GM21515 (cell line): ENCODE results near the gene AK4.

ENCODE experiments used
- ATAC-seq: cut with Tn5 transposase; IDR thresholded peaks from one replicate; pipeline ENCODE4 v1.9.1; 2021; ENCODE audit not compliant: unreplicated experiment

AK4 gene

DNA sequence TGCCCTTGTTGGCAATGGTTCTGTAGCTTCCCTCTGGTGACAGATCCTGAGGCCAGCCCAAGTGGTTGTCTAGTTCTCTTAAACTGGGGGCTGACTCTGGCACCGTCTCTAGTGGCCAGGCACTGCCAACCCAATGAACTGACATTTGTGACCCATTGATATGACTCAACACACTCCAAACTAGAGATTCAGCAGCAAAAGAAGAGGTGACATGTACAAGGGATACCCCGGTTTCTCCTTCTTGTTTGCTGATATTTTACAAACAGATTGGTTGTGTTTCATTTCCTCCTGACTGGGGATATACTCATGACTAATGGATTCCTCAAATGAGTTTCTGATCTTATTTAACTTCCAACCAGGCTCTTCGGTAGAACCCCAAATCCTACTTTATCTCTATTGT lies 95.5 kb downstream of the AK4 start:
- no peak for ATAC-seq

DNA sequence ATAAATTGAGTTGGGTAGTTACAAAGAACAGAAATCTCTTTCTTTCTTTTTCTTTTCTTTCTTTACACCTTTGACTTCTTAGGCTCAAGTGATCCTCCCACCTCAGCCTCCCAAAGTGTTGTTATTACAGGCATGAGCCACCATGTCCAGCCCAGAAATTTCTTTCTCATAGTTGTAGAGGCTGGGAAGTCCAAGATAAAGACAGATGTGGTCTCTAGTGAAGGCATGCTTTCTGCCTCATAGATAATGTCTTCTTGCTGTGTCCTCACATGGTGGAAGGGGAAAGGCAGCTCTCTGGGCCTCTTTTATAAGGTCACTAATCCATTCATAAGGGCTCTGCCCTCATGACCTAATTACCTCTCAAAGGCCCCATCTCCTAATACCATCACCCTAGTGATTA lies 97.3 kb downstream of the AK4 start:
- ATAC-seq: no peak

DNA sequence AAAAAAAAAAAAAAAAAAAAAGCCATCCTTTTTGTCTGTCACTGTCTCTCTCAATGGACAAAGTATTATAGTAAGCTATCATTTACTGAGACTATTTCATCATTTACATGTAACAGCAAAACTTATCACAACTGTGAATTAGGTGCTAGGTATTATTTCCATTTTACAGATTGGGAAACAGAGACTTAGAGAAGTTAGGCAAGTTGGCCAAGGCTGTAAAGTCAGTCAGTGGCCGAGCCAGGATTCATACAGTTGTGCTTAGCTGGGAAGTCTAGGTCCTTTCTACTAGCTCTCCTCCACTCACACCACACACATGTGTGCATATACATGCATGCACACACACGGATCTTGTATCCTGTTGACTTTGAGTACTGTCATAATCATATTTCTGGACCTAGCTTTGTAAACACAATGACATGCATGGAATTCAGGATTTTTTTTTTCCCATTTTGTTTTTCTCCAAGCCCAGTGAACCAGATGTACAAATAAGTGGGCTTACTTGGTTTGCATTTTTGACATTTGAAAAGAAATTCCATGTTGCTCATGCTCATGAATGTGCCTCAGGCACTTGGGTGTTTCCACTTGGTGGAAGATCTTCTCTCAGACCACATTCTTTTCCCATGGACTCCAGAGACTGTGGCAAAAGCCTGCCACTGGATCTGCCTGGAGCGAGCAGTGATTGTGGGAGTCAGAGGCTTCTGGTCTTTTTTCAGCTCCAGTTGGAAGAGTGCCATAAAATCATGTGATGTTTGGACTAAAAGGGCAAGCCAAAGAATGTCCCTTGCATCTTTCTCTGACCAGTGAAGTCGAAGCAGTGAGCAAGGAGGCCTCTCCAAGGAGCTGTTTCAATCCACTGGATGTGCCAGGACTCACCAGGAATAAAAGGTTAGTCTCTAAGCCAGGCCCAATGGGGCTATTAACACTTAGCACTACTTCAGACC lies 99.7 kb downstream of the AK4 start:
- no peak for ATAC-seq

DNA sequence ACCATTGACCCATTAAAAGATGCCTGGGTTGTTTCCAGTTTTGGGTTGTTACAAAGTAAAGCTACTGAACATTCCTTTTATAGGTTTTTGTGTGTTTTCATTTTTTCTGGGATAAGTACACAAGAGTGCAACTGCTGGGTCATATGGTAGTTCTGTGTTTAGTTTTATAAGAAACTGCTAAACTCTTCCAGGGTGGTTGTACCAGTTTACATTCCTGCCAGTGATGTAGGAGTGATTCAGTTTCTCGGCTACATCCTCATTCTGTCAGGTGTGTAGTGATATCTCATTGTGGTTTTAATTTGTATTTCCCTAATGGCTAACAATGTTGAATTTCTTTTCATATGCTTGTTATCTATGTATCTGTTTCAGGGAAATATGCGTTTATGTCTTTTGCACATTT lies 102.8 kb downstream of the AK4 start:
- no peak for ATAC-seq

DNA sequence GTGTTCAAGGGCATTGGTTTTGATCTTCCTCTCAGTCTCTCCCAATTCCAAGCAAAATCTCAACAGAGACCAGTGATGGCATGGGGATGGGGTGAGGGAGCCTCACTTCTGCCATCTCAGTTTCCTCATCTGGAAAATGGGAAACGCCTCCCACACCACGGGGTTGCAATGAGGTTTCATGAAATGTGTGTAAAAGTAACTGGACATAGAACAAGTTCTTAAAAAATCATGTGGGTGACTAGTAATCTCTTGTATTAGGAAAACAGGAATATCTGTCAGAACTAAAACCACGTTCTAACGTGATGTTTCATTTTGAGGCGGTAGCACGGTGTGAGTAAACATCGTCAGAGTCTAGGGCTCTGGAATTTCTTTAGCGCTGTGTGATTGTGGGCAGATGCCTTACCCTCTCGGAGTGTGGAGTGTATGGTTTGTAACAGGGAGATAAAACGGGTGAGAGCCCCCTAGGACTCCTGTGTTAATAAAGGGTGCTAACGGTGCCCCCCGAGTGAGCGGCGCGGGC lies 105.9 kb downstream of the AK4 start:
- no peak for ATAC-seq

DNA sequence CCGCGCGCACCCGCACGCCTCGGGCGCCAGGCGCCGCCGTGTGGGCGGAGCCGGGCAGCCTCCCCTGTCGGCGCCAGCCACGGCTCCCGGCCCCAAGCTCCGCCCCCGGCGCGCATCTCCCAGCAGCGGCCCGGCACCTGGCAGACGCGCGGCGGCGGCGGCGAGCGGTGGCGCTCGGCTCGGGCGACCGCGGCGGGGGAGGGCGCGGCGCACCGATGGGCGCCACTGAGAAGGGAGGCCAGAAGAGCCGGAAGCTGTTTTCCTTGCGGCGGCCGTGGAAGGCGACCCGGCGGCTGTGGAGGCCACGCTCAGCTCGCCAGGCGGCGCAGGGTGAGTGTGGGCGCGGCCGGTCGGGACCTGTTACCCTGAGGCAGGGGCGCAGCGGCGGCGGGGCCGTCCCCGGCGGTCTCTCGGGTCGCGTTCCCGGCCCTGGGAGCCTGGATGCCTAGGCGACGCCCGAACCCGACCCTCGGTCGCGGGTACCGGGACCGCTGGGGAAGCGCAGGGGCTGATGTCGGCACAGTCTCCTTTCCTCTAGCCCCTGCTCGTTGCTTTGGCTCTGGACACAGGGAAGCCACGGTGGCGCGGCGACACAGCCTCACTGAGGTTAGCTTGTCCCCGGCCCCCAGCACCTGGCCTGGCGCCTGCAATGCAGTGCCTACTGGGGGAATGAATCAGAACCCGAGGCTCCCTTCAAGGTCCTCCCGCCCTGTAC lies 106.5 kb downstream of the AK4 start:
- ATAC-seq: peak; percentile 98

DNA sequence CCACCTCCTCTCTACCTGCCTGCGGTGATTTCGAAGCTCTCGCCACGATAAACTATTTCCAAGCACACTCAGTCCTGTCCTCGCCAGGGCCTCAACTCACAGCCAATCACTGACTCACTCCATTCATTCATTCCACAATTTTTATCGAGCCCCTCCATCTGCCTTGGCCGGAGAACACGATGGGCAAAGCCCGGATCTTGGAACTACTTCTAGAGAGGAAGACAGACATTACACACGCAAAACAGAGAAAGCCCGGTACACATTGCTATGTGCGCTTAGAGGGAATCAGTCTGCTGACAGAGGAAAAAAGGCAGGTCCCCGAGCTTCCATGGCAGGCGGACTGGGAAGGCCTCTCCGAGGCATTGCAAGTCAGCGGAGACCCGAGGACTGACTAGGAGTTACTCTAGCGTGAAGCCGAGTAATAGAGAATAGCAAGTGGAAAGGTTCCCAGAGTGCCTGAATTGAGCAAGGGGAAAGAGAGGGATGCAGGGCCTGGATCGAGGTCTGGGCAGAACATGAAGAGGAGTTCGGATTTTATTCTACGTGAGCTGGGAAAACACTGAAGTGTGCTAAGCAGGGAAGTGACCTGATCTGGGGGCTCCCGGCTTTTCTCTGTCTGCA lies 107.1 kb downstream of the AK4 start:
- ATAC-seq: no peak

DNA sequence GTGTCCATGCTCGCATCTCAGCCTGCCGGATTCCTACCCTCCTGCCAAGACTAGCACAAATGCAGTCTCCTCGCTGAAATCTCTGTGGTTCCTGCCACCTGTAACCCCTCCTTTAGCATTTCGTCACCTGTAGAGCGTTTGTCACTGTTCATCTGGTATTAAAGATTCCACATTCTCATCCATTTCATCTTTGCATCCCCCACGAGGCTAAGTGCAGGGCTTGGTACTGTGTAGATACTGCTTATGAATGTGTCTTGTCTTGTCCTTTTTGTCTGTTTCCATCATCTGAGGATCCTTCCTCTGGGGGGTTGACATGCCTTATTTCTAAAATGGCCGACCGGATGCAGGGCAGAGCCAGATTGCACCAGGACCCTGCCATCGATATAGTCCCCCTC lies 107.7 kb downstream of the AK4 start:
- ATAC-seq: no peak

DNA sequence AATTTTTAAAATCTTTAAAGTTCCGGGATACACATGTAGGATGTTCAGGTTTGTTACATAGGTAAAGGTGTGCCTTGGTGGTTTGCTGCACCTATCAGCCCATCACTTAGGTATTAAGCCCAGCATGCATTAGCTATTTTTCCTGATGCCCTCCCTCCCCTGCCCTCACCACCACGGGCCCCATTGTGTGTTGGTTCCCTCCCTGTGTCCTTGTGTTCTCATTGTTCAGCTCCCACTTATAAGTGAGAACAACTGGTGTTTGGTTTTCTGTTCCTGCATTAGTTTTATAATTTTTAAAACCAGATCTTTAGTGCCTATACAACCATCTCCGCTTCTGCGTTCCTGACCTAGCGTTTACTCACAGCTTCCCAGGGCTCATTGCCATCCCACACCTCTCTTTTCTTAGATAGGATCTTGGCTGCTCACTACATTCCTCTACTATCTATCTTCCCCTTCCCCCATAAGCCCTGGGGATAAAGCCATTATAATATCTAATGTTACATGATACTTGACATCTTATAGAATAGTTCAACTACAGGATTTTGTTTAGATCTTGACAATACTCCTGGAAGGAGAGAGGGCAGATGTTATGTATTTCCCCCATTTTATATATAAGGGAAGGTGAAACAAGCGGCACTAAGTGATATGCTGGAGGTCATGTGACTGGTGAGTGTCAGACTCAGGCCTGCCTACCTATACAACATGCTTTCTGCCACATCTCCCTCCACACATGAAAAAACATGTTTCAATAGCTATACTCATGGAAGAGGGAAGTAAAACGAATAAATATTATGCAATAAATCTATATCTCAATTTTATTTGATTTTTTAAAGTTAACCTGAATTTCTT lies 109.1 kb downstream of the AK4 start:
- no peak for ATAC-seq

DNA sequence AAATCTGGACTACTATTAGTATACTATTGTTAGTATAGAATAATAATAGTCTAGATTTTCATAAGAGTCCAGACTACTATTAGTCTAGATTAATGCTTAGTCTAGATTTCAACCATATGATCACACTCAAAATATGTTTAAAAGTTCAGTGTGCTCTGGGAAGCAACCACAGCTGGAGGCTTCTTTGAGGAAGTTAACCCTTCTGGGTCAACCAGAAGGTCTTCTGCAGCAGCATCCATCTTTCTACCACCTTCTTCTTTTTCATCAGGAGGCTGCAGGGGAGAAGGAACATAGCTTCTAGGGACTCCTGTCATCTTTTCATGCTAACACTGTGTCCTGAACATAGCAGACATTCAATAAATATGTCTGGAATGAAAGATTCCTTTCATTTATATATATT lies 110.1 kb downstream of the AK4 start:
- ATAC-seq: no peak

DNA sequence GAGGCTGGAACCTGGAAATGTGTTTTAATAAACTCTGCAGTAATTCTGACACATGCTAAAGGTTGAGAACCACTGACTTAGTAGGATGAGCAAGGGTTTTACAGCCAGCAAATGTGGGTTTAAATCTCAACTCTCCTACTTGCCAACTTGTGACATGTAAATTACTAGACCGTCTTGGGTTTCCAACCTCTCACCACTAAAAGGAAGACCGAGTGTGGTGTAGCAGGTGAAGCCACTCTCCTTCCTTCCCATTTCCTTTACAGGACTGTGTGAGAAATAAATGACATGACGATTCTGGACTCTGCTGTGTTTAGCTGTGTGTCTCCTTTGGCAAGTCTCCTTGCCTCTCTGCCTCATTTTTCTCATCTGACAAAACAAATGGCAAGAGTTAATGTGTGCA lies 111.8 kb downstream of the AK4 start:
- no peak for ATAC-seq

DNA sequence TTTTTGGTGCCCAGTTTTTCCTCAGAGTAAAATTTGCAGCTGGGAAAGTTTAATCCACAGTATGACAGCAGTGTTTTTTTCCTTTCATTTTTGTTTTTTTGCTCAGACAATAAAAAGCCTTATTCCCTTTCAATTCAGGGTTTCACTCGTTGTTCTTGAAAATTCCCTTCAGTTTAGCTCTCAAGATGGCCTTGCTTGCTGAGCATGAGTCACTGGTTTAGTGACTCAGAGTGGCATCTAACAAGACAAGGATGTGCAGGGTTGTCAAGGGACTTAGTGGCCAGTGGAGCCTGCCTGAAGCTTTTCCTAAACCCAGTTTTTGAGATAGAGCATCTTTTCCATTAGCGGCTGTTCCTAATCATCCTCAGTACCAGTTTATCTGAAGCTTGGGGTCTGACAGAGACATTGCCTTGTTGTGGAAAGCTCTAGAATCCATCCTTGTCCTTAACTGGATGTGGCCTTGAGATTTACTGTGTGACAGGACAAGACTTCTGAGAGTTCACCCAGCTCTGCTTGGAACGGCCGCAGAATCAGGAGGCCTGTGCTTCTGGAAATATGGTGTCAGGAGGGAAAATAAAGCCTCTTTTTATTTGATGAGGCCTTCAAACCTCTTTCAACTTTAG lies 113.0 kb downstream of the AK4 start:
- no peak for ATAC-seq

DNA sequence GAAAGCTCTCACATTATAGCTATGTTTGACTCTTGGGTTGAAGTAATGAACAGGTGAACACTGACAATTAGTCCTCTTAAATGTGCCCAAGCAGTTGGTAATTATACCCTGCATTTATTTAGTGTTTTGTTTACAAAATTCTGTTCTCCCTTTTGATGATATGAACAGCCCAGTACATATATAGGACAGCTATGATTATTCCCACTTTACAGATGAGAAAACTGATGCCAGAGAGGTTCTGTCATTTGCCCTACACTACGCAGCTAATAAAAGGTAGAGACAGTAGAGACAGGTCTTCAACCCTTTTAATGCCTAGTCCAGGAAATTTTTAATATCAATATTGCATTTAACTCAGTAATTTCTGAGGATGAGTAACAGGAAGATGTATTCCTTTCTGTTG lies 115.3 kb downstream of the AK4 start:
- ATAC-seq: no peak

DNA sequence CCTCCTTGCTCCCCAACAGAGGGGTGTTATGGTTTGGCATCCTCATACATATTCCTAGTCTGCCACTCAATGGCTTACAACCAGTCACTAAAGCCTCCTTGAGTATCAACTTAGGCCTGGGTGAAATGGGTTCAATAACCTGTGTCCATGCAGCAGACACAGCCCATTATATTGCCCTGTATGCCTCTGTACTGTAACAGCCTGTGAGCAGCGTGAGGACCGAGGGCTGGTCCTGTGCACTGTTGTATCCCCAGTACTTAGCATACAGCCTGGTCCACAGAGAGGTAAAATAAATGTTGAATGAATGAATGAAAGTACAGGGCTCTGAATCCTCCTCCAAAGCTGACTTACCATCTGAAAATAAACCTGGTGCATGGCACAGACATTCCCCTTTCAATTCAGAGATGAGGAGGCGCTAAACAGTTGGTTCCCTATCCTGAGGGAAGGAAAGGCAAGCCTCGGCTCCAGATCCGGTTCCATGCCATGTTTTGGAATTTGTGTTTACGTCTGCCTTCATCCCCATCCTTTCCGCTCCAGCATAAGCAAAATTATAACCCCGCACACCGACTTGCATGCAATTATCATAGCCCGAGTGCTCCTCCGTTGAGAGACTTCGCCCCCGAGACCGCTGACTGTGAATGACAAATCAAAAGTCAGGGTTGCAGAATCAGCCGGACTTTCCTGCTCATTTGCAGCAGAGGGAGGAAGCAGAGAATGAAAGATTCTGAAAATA lies 116.4 kb downstream of the AK4 start:
- ATAC-seq: no peak

DNA sequence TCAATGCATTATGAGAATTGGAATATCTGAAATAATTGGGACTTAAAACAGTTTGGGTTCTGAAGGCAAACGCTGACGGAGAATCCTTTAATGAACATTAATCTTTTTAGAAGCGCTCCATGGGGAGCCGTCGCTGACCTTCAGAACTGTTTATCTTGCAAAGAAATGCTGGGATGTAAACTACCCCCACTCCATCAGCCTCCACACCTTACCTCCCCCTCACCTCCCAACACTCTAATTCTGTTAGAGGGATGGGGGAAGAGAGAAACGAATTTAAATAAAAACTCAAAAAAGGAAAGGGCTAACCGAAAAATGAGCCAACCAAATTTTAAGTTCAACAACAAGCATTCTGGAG lies 117.3 kb downstream of the AK4 start:
- no peak for ATAC-seq

DNA sequence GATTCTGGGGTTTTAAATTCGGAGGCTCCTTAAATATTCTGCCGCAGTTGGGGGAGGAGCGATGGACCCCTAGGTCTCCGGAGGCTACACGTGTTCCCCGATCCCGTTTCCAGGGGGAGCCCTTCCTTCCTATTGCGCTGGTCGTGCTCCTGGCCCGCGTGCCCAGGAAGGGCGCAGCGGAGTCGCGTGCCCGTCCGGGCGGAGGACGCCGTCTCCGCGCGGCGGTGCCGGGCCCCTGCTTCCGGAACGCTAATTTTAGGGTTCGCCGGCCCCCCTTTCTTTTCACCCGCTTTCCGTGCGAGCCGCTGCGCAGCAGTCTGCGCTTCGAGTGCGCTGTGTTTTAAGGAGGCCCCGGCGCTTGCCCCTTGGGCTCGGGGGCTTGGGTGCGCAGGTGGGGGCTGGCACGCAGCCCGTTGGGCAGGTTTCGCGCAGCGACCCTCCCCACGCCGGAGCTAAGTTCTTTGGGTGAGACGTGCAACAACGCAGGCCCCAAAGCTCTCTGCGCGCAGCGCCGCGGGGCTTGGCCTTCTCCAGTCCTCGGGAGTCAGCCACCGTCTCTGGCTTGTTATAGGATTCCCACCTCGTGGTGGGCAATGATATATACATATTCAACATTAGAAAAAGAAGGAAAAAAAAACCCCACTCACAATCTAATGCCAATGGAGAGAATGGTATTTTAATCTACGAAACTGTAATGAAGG lies 117.8 kb downstream of the AK4 start:
- ATAC-seq: peak; percentile 71

DNA sequence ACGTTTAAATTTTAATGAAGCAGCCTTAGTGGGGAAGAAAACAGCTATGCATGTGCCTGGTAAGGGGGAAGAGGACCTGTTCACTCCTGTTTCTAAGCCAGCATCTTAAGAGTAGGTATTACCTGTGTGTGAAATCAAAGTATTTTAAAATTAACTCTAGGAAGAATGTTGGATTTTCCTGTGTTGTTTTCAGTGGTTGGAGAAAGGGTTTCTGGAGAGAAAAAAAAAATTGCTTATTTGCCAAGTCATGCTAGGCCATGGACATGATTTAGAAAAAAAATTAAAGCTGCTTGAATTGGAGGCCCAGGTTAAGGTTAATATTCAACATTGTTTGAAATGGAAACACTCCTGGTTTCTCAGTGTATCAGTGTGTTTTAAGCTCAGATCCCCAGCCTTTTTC lies 118.5 kb downstream of the AK4 start:
- ATAC-seq: no peak

DNA sequence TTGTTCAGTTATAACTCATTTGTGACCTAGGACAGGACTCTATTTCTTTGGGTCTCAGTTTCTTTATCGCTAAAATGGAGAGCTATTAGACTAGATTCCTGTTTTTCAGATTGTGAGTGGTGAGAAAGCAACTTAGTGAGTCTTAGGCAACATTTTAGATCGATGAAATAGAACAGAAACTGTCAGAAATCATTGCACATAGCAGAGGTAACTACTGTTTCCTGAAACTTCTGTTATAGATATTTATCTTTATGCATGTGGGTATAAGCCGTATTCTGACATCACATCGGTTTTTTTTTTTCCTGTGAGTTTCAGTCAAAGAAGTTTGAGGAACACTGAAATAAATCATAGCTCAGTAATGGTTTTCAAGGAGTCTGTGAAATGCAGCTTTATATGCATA lies 119.3 kb downstream of the AK4 start:
- ATAC-seq: no peak

DNA sequence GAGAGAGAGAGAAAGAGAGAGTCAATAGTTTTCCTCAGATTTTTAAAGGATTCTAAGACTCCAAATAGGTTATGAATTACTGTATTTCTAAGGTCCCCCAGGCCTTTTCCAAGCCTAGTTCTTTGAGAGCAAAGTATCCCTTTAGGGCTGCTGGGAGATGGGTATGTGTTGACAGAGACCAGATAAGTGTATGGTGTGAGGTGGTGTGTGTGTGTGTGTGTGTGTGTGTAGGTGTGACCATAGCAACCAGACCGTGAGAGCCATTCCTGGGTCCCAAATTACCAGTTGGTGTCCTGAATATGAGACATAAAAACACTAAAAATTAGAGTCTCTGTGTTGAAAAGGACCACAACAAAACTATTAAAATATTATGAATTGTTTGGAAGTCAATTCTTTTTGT lies 119.7 kb downstream of the AK4 start:
- no peak for ATAC-seq
